Endodermal cell (in vitro differentiated cells): ENCODE data around the gene DESI1. TPM values are rescaled to one million over a fixed set of nuclear protein-coding genes. Genes with fewer than 3 reads are reported as not detected.

ENCODE experiments used
- DNase-seq: peaks from one replicate; pipeline ENCODE4 v3.0.0-alpha.2; 2017
- H3K27ac ChIP-seq: 2 replicates; pipeline ENCODE4 v1.5.1; 2013; ENCODE audit warnings: mild to moderate bottlenecking, low read depth, low read length, moderate library complexity
- H3K27me3 ChIP-seq: 2 replicates; pipeline ENCODE4 v1.6.1; 2013; ENCODE audit warnings: mild to moderate bottlenecking, low read length, moderate library complexity; ENCODE audit not compliant: insufficient read depth, control insufficient read depth, poor library complexity, severe bottlenecking
- H3K36me3 ChIP-seq: 2 replicates; pipeline ENCODE4 v1.7.0; 2013; ENCODE audit warnings: mild to moderate bottlenecking, low read length, moderate library complexity; ENCODE audit not compliant: control insufficient read depth, insufficient read depth
- H3K4me1 ChIP-seq: one replicate; pipeline ENCODE4 v1.7.0; 2013; ENCODE audit warnings: low read length; ENCODE audit not compliant: control insufficient read depth, insufficient read depth
- H3K4me3 ChIP-seq: 2 replicates; pipeline ENCODE4 v1.5.1; 2013; ENCODE audit warnings: mild to moderate bottlenecking, low read length, moderate library complexity
- H3K9ac ChIP-seq: 2 replicates; pipeline ENCODE4 v1.6.1; 2013; ENCODE audit warnings: mild to moderate bottlenecking, low read length, moderate library complexity; ENCODE audit not compliant: poor library complexity, severe bottlenecking; ENCODE audit errors: extremely low read depth
- H3K9me3 ChIP-seq: 2 replicates; pipeline ENCODE4 v1.6.1; 2013; ENCODE audit warnings: mild to moderate bottlenecking, low read length, moderate library complexity; ENCODE audit not compliant: control insufficient read depth
- H3K27ac Mint-ChIP-seq: 2 replicates; pipeline ENCODE4 v1.8.0; 2020; ENCODE audit warnings: mixed read lengths
- H3K27me3 Mint-ChIP-seq: 2 replicates; pipeline ENCODE4 v1.8.0; 2021; ENCODE audit warnings: mild to moderate bottlenecking, mixed read lengths; ENCODE audit not compliant: insufficient read depth
- H3K36me3 Mint-ChIP-seq: 2 replicates; pipeline ENCODE4 v1.8.0; 2020; ENCODE audit warnings: low read depth, mixed read lengths
- H3K4me1 Mint-ChIP-seq: 2 replicates; pipeline ENCODE4 v1.8.0; 2020; ENCODE audit warnings: mixed read lengths
- H3K4me3 Mint-ChIP-seq: 2 replicates; pipeline ENCODE4 v1.8.0; 2020; ENCODE audit warnings: mild to moderate bottlenecking, moderate library complexity, mixed read lengths
- H3K9me3 Mint-ChIP-seq: 2 replicates; pipeline ENCODE4 v1.8.0; 2020; ENCODE audit warnings: mild to moderate bottlenecking, mixed read lengths
- CTCF ChIP-seq: fragments of 200-600 bp; sonication (generic); conservative IDR thresholded peaks from 2 replicates; pipeline ENCODE4 v1.5.0; 2021; ENCODE audit warnings: antibody characterized with exemption, mild to moderate bottlenecking
- WGBS, 2 experiments: methylation state at CpG; one replicate each; pipeline versions ENCODE4 v1.1.5 to v1.1.7; 2013; ENCODE audit warnings: missing lambda C conversion rate in 2 of 2, mixed read lengths in 1 of 2; ENCODE audit not compliant: insufficient coverage in 1 of 2, insufficient read length in 1 of 2; 5-methylcytosine and 5-hydroxymethylcytosine counted together
- total RNA-seq, 2 donors: library from RNA; stranded (reverse); fragmentation: NEBNext Ultra II Directional in 1 of 2; extraction: Animal tissue kit (Norgen Biotek cat#: 25700) in 1 of 2; gene quantifications; 2 replicates in 1 of 2; 3 replicates in 1 of 2; pipeline ENCODE4 v1.2.1, GENCODE V29; 2021

DESI1 gene
- total RNA-seq, 2 donors from 2014 or later = 21.8 to 28.9 TPM

GRCh38 chr22:41647771-41648170 is 26.9 kb upstream of the DESI1 start:
- Histone ChIP-seq H3K4me1 (no peaks in the 10 kb centered on the region), H3K27ac (no peak overlapping the region), H3K4me3 (no peak overlapping the region), H3K27me3 (no peaks in the 10 kb centered on the region), H3K36me3 (peaks cover 83% of the 10 kb centered on the region), H3K9me3 (no peaks in the 10 kb centered on the region), H3K9ac (no peak overlapping the region)
- no peaks in the 10 kb centered on the region for H3K4me1 Mint-ChIP-seq
- no peaks in the 10 kb centered on the region for H3K27me3 Mint-ChIP-seq
- H3K9me3 Mint-ChIP-seq = no peaks in the 10 kb centered on the region
- no peak for DNase-seq
- no peak overlapping the region for H3K4me3 Mint-ChIP-seq
- 86 to 100% methylated on average over 1 of the region's 3 CpGs for WGBS, 2 experiments
- peaks cover 74% of the 10 kb centered on the region for H3K36me3 Mint-ChIP-seq
- H3K27ac Mint-ChIP-seq = no peak overlapping the region
- TF ChIP-seq CTCF = no peak

- Histone ChIP-seq H3K27ac (no peak overlapping the region), H3K36me3 (peaks cover 92% of the 10 kb centered on the region), H3K4me1 (no peaks in the 10 kb centered on the region), H3K4me3 (no peak overlapping the region), H3K9ac (no peak overlapping the region), H3K9me3 (no peaks in the 10 kb centered on the region), H3K27me3 (no peaks in the 10 kb centered on the region)
- Mint-ChIP-seq H3K36me3 (peaks cover 72% of the 10 kb centered on the region), H3K4me1 (no peaks in the 10 kb centered on the region), H3K27me3 (no peaks in the 10 kb centered on the region), H3K27ac (no peak overlapping the region), H3K4me3 (no peak overlapping the region), H3K9me3 (no peaks in the 10 kb centered on the region)
- no peak for TF ChIP-seq CTCF
- DNase-seq = no peak
- 88 to 98% methylated on average over 4 to 6 of the region's 6 CpGs for WGBS, 2 experiments
Observed at GRCh38 chr22:41642331-41643110, 21.7 kb upstream of the DESI1 start.

GRCh38 chr22:41641854-41642253 is 21.0 kb upstream of the DESI1 start:
- Mint-ChIP-seq H3K4me1 (no peaks in the 10 kb centered on the region), H3K9me3 (no peaks in the 10 kb centered on the region), H3K27ac (no peak overlapping the region), H3K27me3 (no peaks in the 10 kb centered on the region), H3K4me3 (no peak overlapping the region), H3K36me3 (peaks cover 76% of the 10 kb centered on the region)
- 92 to 96% methylated on average over 7 of the region's 7 CpGs for WGBS, 2 experiments
- no peaks in the 10 kb centered on the region for H3K9me3 ChIP-seq
- no peak overlapping the region for H3K4me3 ChIP-seq
- H3K27me3 ChIP-seq = no peaks in the 10 kb centered on the region
- no peak for DNase-seq
- H3K27ac ChIP-seq = no peak overlapping the region
- peaks cover 94% of the 10 kb centered on the region for H3K36me3 ChIP-seq
- H3K4me1 ChIP-seq = no peaks in the 10 kb centered on the region
- no peak overlapping the region for H3K9ac ChIP-seq
- TF ChIP-seq CTCF = no peak
